ENCODE results near the gene ABHD11.

DNA sequence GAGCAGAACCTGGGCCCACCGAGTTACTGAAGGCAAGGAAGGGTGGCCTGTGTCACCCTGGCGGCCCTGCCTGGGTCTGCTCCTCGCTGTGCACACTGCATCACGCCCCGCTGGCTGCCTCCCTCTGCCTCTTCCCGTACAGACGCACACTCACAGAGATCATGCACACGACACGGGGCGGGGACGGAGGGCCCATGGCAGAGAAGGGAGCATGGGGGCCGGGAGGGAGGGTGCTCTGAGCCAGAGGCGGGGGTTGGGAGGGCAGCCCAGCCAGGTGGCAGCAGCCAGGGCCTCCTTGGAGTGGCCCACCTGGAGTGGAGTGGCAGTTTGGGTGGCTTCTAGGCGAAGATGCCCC lies 38.6 kb downstream of the ABHD11 start:
- TF ChIP-seq CTCF (conservative IDR thresholded peaks at IDR 0.05): no peak
- no peak for TF ChIP-seq ZFX (IDR thresholded peaks at IDR 0.05)

Measured in C4-2B (cell line).